NCI-H2227 (cell line): ENCODE data around the gene HHAT.

Source experiments
- DNase-seq: peaks from one replicate; lab custom pipeline; 2025; ENCODE audit not compliant: unreplicated experiment; lab: John Stamatoyannopoulos, UW

The HHAT gene

GRCh38 chr1:210663730-210664573 is 335.2 kb downstream of the HHAT start:
- DNase-seq = no peak

- no peak for DNase-seq
Observed at GRCh38 chr1:210669951-210670350, 341.2 kb downstream of the HHAT start.

- DNase-seq = no peak
Observed at GRCh38 chr1:210674151-210674550, 345.4 kb downstream of the HHAT start.

GRCh38 chr1:210676539-210676938 is 347.8 kb downstream of the HHAT start:
- no peak for DNase-seq

- DNase-seq = no peak
Observed at GRCh38 chr1:210677533-210677932, 348.8 kb downstream of the HHAT start.

- no peak for DNase-seq
Observed at GRCh38 chr1:210678306-210678705, 349.6 kb downstream of the HHAT start.

GRCh38 chr1:210681158-210681557 is 352.5 kb downstream of the HHAT start:
- no peak for DNase-seq

- no peak for DNase-seq
Observed at GRCh38 chr1:210683403-210684047, 354.8 kb downstream of the HHAT start.

- DNase-seq = no peak
Observed at GRCh38 chr1:210684466-210685294, 356.0 kb downstream of the HHAT start.

GRCh38 chr1:210685295-210685650 is 356.6 kb downstream of the HHAT start:
- no peak for DNase-seq

GRCh38 chr1:210686841-210687240 is 358.1 kb downstream of the HHAT start:
- no peak for DNase-seq

GRCh38 chr1:210687582-210688279 is 359.0 kb downstream of the HHAT start:
- no peak for DNase-seq

- DNase-seq = no peak
Observed at GRCh38 chr1:210688512-210689234, 360.0 kb downstream of the HHAT start.

- no peak for DNase-seq
Observed at GRCh38 chr1:210689826-210690225, 361.1 kb downstream of the HHAT start.

- no peak for DNase-seq
Observed at GRCh38 chr1:210690236-210690635, 361.5 kb downstream of the HHAT start.

GRCh38 chr1:210691039-210691610 is 362.4 kb downstream of the HHAT start:
- no peak for DNase-seq

- DNase-seq = no peak
Observed at GRCh38 chr1:210692796-210693195, 364.1 kb downstream of the HHAT start.

- no peak for DNase-seq
Observed at GRCh38 chr1:210695026-210695425, 366.3 kb downstream of the HHAT start.

GRCh38 chr1:210696709-210697108 is 368.0 kb downstream of the HHAT start:
- no peak for DNase-seq

GRCh38 chr1:210697185-210697584 is 368.5 kb downstream of the HHAT start:
- no peak for DNase-seq
